Measurements from ENCODE around the gene DLGAP5.

DLGAP5 gene

DNA sequence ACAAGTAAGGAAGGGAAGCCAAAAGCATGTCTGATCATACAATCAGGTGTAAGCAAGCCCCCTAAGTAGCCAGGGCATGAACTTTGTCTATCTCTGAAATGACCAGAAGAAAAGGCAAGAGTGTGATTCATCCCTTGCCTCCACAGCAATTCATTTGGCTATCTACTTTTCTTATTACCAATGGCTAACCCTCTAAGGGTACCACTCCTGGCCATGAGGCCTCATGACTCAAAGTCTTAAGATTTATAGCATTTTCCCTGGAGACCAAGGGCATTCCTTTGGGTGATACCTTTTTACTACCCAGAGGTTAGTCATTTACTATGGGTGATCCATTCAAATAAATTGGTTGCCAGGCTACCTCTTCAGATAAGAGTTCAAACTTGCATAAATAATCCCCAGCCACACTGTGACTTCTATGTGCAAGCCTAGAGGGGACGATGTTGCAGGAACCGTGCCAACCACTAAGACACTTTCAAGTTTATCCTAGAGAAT lies 63.9 kb downstream of the DLGAP5 start:
- no peak for DNase-seq

DNA sequence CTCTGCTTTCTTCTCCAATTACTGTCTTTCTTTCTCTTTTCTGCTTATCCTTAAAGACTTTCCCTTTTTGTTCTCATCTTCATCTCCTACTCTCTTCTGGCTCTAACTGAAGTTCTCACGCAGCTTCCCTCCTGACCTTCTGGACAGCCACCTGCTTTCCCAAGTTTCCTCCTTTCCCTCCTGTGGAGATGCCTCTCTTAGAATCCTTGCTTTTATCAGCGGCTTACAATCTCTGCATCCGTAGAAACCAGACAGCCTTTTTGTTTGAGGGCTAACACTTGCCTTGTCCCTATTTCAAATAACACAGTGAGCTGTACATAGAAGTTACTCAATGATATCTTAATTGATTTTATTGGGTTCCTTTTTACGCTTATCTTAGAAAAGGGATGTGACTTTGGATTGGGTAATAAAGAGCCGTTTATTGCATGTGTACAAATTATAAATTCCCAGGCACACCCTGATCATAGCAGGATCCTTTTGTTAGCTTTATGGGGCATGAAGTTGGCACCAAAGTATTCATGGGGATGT lies 64.4 kb downstream of the DLGAP5 start:
- no peak for DNase-seq

DNA sequence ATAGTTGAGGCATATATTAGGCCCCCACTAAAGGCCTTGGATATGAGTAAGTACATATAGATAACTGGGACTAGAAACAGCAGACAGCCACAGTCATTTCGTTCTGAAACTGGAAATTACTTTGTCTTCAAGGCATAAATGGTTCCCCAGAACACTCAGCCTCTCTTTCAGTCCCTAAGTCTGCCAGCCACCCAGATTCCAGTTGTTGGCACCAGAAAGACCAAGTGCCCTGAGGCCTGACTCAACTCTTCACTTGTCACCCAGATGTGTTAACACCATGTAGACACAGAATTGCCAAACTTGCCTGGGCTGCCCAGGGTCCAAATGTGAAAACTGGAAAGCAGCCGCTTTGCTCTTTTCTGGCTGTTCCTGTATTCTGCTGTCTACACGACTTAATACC lies 65.4 kb downstream of the DLGAP5 start:
- no peak for DNase-seq

DNA sequence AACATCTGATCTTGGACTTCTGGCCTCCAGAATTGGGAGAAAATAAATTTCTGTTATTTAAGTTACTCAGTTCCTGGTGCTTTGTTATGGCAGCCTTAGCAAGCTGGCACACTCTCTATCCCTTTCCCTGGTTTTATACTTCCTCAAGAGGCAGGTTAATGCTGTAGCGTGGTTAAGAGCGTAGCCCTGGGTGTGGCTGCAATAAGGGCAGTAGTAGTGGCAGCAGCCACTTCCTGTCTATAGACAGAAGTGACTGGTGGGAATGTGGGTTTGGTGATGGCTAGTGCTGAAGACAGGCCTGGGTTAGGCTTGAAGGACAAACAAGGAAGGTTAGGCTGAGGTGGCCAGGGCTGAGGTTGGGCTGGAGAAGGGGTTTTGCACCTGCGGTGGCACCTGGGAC lies 66.0 kb downstream of the DLGAP5 start:
- no peak for DNase-seq

DNA sequence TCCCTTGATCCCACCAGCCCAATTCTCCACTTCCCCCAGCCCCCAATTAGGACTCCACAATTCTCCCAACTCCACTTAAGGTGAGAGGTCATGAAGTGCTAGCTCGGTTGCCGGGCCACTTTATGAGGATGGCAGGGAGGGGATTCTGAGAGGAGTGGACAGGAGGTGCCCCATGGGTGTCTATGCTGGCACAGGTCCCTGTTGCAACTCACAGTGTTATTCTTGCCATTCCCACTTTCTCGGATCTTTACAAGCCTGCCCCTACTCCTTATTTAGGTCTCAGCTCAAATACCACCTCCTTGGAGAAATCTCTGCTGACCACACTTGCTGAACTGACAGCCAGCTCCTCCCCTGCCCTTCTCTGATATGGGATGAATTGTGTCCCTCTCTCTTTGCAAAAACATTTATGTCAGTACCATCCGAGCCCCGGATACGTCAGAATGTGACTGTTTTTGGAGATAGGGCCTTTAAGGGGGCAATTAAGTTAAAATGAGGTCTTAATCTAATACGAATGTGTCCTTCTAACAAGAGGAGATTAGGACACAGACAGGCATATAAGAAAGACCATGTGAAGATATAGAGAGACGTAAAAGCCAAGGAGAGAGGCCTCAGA lies 66.5 kb downstream of the DLGAP5 start:
- no peak for DNase-seq

DNA sequence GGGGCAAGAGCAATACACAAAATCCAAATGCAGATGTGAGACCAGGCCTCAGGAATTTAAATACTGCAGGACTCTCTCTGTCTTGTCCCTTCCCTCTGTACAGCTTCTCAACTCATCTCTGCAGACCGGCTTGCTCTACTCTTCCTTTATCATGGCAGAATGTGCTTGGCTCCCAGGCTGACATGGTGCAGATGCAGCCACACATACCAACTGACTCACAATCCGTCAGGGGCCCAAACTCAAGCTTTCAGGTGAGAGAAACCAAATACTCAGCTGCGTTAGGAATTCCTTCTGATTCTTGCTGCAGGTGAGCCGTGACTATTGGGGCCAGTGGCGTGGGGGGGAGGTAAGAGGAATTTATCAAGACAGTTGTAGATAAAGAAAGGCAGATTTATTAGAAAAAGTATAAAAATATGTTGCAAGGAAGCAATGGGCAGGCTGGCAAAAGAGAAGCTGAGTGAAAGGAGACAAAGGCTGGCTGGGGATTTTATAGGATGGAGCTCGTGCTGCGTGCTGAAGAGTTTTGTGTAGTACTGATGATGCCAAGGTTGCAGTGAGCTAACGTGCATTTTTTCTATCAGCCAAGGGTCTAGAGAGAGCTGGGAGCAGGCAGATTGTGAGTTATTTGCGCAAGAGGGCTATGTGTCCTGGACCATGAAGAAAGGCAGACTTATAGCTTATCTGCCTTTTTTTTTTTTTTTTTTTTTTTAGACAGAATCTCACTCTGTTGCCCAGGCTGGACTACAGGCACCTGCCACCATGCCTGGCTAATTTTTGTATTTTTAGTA lies 67.3 kb downstream of the DLGAP5 start:
- no peak for DNase-seq

DNA sequence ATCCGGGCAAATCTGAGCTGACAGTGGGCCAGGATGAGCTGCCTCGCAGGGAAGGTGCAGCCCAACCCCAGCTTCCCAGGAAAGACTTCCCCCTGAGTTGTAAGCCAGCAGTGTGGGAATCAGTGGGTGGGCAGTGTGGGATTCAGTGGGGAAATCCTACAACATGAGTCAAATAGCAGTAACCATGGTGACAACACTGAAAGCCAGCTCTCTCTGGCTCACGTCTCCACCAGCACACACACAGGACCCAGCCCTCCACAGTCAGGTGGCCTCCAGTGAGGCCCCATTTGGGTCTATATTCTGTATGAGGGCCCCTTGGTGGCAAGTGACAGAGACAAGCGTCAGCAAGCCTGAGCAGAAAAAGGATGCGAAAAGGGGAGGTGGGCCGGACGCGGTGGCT lies 68.3 kb downstream of the DLGAP5 start:
- no peak for DNase-seq

DNA sequence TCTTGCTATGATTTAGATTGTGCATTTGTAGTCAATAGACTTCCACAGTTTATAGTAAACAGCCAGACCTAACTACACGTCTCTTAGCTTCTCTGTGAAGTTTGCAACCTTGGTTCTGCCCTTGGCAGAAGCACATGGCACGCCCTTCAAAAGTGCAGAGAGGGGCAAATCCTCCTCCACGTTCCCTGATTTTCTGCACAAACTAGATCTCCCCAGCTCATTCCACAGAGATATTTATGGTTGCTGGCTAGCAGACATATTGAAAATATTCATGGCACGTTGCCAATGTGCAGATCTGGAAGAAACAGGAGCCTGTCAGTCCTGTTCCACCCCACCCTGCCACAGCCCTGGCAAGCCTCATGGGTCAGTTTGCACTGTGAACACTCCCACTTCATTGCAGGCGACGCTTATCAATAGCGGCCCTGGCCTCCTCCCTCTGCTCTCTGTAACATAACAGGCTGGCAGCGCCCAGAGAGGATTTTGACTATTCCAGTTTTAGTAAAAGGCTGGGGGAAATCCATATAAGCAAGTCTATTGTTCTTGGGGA lies 68.9 kb downstream of the DLGAP5 start:
- DNase-seq, result no peak

DNA sequence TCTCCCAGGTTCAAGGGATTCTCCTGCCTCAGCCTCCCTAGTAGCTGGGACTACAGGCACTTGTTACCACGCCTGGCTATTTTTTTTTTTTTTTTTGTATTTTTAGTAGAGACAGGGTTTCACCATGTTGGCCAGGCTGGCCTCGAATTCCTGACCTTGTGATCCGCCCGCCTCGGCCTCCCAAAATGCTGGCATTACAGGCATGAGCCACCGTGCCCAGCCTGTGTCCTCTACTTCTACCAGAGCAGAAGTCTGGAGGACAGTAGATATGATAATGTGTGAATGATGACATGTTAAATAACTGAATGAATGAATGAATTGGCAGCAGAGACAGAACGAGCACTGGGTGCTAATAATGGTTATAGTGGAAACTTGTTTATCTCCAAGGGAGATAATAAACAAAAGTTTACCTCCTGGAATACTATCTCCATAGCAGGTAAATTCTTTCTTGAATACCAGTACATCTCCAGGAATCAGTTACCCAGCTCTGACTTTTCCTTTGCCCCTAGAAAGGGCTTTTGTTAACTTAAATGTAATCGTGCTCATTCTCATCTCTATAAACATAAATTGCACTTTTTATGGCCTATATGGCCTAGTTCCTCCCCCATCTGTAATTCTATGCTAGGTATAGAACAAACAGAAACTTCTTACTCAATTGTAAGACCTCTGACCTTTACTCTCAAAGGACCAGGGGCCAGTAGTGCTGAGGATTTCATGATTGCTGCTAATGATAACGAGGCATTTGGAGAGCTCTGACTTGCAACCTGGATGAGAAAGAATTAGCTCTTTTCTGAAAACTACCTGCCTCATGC lies 69.6 kb downstream of the DLGAP5 start:
- DNase-seq, result no peak

DNA sequence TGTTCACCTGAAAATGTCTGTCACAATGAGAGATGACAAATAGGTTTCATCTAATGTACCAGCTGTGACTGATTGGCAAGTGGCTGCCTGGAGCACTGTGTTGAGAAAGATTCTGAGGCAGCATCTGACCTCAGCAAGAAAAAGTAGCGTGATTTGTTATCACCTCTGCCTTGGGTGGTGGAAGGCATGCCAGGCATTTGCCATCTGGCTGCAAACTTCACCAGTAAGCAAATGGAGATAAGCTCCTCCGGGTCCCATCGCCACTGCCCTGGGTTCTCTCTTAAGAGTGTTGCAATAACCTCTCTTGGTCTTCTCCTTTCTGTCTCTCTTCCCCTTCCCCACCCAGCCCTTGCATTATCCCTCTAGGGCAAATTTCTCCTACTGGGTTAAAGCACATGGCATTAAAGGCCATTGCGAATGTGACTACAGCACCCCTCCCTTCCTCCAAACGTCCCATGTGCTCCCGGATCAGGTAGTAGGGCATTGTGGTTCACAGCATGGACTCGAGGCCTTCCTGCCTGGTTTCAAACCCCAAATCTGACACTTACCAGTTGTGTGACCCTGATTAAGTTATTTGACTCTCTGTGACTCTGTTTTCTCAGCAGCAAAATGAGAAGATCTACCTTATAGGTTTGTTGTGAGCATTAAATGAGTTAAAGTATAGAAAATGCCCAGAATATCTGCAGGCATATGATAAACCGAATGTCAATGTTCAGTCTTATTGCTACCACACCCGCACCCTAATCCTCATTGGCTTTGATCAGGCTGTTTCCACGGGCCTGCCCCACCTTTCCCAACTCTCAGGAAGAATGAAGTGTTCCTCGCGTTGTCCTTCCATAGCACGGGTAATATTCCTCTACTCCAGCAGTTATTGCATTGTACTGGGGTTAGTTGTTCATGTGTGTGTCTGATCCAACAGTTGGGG lies 70.6 kb downstream of the DLGAP5 start:
- no peak for DNase-seq

DNA sequence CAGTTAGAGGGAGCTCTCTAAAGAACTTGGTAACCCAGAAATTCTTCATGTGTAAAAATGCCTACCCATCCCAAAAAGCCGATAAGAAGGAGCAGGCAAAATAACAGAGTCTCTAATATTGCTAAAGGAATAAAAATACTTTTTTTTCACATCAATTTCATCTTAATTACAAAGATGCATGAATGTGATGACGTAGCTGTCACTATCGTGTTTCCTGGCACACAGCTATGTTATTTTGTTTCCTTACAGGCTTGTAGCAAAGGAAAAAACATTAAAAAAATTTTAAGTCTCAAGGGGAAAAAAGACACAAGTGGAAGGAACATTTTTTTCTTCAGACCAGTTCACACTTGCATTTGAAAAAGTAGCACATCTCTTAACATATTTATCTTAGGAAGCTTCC lies 72.6 kb downstream of the DLGAP5 start:
- DNase-seq, result no peak

DNA sequence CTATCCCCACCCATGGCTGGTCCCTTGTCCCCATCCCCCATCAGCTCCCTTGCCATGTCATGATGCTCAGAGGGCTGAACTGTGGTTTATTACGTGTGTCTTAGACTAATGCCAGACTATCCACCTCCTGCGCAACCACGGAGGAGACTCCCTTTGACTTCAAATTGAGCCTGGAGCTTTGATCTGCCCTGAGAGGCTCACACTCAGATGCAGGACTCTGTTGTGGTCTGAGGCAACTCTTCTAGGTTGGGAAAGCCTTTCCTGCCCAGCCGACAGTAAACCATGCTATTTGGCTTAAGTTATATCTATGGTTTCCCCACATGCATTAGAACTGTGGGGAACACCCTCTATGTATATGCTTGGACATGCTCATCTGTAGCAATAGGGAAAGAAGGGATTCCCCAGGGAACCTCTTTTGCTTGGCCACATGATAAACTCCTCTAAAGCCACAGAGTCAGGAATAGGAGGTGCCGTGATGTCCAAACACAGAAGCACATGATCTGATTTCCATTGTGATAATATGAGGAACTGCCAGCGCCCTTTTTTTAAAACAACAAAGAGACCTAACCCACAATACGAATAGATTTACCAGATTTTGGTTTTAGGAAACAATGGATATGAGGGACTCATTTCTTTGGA lies 73.5 kb downstream of the DLGAP5 start:
- peak; percentile 12 for DNase-seq

DNA sequence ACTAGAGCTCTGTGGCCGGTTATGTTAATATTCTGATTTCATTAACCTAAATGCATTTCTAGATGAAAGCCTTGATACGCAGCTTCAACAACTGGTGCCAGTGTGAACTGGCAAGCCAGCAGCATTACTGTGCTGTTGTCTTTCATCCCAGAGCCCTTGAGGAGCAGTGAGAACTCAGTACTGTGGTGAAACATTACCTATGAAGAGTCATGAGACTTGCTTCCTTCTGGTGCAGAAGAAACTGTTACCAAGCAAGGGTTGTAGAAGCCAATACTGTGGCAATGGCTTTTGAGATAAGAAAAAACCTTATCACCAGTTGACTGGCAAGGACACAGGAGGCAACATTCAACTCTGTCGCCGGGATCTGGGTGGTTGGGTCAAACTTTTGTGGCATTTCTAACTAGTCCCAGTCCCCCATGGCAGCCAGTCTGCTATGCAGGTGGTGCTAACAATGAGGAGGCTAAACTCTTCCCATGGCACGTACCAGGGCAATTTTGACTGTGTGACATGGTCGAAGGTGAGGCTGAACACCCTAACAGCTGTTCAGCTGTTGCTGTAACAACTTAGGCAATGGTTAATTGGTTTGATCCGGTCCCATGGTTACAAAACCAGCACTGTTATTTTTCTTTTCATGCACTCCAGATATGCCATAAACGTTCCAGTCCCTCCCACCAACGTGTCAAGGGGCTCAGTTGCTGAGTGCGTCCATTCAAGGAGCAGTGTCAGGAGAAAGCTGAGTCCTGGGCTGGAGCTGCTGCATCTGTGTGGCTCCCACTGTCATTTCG lies 74.9 kb downstream of the DLGAP5 start:
- no peak for DNase-seq

DNA sequence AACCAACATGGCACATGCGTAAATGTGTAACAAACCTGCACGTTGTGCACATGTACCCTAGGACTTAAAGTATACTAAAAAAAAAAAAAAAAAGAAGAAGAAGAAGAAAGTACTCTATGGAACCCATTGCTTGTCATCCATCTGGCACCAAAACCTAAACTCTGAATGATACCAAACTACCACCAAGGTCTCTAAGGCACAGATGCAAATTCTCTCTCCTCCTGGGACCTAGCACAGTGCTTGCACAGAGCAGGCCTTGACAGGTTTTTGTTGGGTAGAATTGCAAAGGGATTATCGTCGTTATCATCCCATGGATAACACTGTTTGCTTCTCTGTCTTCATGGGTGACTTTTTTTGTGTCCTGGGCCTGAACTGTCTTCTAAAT lies 75.5 kb downstream of the DLGAP5 start:
- no peak for DNase-seq

DNA sequence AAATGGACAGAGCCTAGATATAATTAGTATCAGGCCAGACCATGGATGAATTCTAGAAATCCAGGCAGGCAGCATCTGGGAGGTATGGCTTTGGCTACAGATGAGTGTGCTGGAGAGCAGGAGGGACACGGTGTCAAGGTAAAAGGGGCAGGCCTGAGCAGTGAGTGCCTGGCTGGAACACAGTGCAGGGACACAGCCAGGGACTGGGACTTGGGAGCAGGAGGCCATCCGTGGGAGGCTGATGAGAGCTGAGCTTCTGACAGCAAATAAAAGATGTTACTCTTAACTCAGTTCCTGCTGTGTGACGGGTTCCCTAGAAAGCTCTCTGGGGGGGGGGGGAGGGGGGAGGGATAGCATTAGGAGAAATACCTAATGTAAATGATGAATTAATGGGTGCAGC lies 75.9 kb downstream of the DLGAP5 start:
- no peak for DNase-seq

DNA sequence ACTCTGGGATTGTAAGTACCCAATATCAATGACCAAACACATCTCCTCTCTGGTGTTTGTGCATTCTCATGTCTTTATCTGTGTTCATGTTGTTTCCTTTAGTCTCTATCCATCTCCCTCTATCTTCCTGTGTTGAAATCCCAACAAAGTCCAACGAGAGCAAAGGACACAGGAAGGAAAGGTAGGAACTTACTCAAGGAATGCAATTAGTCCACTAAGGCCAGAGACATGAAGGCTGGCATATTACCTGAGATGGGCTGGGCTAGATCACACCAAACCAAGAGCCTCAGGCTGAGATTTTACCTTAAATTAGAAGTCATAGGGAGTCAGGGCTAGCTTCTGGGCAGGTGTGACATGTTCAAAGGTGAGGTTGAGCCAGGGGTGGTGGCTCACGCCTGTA lies 76.7 kb downstream of the DLGAP5 start:
- DNase-seq, result no peak

DNA sequence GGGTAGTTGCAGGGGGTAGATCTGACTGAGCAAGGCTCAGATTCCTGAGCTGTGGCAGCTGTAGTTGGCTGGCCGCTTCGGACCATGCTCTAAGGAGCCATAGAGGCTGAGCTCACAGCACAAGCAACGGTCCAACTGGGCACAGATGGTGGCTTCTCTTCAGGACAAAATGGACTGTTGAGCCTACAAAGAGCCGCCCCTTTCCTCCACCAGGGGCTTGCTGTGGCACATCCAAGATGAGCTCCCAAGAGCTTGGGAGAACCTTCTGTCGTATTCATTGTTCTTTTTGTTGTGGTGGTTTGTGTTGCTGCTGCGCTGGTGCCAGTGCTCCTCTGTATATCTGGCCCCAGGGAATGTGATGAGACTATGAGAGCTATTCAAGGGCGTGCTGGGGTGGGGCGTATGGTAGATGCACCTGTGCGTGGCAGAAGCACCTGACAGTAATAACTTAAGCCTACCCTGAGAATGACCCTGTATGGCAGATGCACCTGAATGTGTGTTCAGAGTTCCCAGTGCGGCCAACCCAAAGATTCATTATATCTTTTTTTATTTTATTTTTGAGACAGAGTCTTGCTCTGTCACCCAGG lies 80.2 kb downstream of the DLGAP5 start:
- no peak for DNase-seq

DNA sequence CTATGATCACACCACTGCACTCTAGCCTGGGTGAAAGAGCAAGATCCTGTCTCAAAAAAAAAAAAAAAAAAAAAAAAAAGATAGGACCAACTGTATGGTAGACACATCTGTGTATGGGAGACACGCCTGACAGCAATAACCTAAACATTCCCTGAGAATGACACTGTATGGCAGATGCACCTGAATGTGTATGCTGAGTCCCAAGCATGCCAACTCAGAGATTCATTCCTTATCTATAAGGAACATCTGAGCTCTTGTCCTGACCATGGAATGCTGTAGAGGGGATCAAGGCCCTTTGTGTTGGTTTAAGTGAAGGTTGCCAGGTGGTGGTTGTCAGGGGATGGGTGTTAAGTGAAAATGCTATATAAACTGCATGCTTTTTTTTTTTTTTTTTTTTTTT lies 81.5 kb downstream of the DLGAP5 start:
- DNase-seq, result no peak

DNA sequence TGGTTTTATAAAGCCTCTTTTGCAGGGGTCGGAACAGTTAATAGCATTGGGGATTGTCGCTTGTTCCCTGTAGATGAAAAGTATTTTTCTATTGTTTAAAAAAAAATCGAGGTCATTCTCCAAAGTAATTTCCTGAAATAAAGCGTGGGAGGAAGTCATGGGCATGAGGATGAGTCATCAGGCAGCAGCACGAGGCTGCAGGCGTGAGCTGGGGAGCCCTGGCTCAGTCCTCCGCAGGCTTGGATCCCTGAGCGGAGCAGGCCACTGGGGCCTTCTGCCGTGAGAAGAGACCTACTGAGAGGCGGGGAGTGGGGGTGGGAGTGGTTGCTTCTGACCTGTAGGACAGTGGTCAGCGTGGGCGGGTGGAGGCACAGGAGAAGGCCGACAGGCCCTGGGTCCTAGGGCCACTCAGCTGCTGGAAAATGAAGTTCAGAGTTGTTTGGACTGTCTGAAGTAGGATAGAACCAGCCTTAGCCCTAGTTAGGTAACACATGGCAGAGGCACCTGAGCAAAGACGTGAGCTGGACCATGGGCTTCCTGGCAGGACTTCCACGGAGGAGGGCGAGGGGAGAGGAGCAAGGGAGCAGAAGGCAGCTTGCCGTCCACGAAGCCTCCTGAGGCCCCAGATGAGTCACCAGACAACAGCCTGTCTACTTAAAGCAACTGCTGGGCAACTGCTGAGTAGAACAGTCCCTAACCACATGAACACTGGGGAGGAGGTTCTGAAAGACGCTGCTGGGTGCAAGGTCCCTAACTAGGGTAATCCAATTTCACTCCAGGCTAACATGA lies 83.4 kb downstream of the DLGAP5 start:
- no peak for DNase-seq

DNA sequence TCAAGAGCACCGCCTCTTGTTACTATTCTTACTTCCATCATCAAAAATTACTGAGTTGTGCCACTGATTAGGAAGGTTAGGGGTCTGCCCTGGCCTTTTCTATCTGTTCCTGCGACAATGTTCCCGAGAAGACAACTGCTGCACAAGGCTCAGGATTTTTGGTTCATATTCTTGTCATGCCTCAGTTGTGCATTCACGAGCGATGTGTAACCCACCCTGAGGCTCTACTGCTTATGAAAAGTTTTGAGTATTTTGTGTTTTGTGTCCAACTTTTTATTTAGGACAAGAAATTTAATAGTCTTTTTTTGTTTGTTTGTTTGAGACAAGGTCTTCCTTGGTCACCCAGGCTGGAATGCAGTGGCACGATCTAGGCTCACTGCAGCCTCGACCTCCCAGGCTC lies 85.4 kb downstream of the DLGAP5 start:
- no peak for DNase-seq

All from SIG-M5 (cell line).